HFFc6 (cell line): ENCODE results near the gene C2orf42. TPM values are rescaled to one million over a fixed set of nuclear protein-coding genes. Genes with fewer than 3 reads are reported as not detected.
"Not testable (repeated sequence)": the region's sequence is repeated elsewhere in the genome, so short reads cannot be mapped to it uniquely, and the experiment has no call there.

Experiments used
- DNase-seq: peaks from one replicate; pipeline ENCODE4 v3.0.0-alpha.2; 2018
- H3K27ac Mint-ChIP-seq: 2 replicates; pipeline ENCODE4 v1.8.0; 2020; ENCODE audit warnings: mild to moderate bottlenecking, mixed read lengths
- H3K27me3 Mint-ChIP-seq: 2 replicates; pipeline ENCODE4 v1.8.0; 2021; ENCODE audit warnings: mild to moderate bottlenecking, moderate library complexity, mixed read lengths; ENCODE audit not compliant: insufficient read depth
- H3K36me3 Mint-ChIP-seq: 2 replicates; pipeline ENCODE4 v1.8.0; 2021; ENCODE audit warnings: low read depth, mixed read lengths
- H3K4me1 Mint-ChIP-seq: 2 replicates; pipeline ENCODE4 v1.8.0; 2020; ENCODE audit warnings: low read depth, mixed read lengths
- H3K4me3 Mint-ChIP-seq: 2 replicates; pipeline ENCODE4 v1.8.0; 2020; ENCODE audit warnings: mild to moderate bottlenecking, moderate library complexity, mixed read lengths
- H3K9me3 Mint-ChIP-seq: 2 replicates; pipeline ENCODE4 v1.8.0; 2020; ENCODE audit warnings: mild to moderate bottlenecking, mixed read lengths
- CTCF ChIP-seq: fragments of 200-600 bp; sonication (generic); IDR thresholded peaks from 2 replicates; pipeline ENCODE4 v1.5.0; 2021; ENCODE audit warnings: antibody characterized with exemption, mild to moderate bottlenecking
- total RNA-seq, 6 experiments: library from RNA; stranded (reverse); fragmentation: NEBNext Ultra II Directional; extraction: Animal tissue kit (Norgen Biotek cat#: 25700); gene quantifications; 2 replicates in 1 of 6; 3 replicates in 5 of 6; pipeline ENCODE4 v1.2.3, GENCODE V29; 2021

Gene C2orf42
- total RNA-seq, 6 experiments from 2014 or later, result 10.0 to 17.8 (median 14.7) TPM

- no peak for DNase-seq
- H3K27me3 Mint-ChIP-seq, result peaks cover 6% of the 10 kb centered on the region
- H3K4me1 Mint-ChIP-seq, result peaks cover 21% of the 10 kb centered on the region
- H3K27ac Mint-ChIP-seq, result no peak overlapping the region
- no peaks in the 10 kb centered on the region for H3K9me3 Mint-ChIP-seq
- no peaks in the 10 kb centered on the region; the same call in 1 of the 2 replicates for H3K36me3 Mint-ChIP-seq
- no peak for TF ChIP-seq CTCF
- no peak overlapping the region for H3K4me3 Mint-ChIP-seq
Observed at GRCh38 chr2:70192516-70192915, 1.7 kb upstream of the C2orf42 start.

GRCh38 chr2:70191244-70191735 lies 471 bp upstream of the C2orf42 start:
- TF ChIP-seq CTCF, result no peak
- Mint-ChIP-seq H3K4me1 (peaks cover 21% of the 10 kb centered on the region), H3K9me3 (no peaks in the 10 kb centered on the region), H3K27me3 (peaks cover 6% of the 10 kb centered on the region), H3K36me3 (no peaks in the 10 kb centered on the region; the same call in 1 of the 2 replicates), H3K4me3 (peak overlapping the region; percentile 93), H3K27ac (peak overlapping the region; percentile 100)
- DNase-seq, result no peak

- Mint-ChIP-seq H3K27me3 (peaks cover 3% of the 10 kb centered on the region), H3K27ac (no peak overlapping the region; the same call in 1 of the 2 replicates), H3K36me3 (no peaks in the 10 kb centered on the region; the same call in 1 of the 2 replicates), H3K4me3 (peak overlapping the region; percentile 46), H3K4me1 (peaks cover 21% of the 10 kb centered on the region), H3K9me3 (no peaks in the 10 kb centered on the region)
- no peak for TF ChIP-seq CTCF
- DNase-seq, result no peak
Observed at GRCh38 chr2:70188460-70188859, 2.4 kb downstream of the C2orf42 start.

GRCh38 chr2:70187170-70187569 lies 3.6 kb downstream of the C2orf42 start:
- not testable (repeated sequence) for H3K4me3 Mint-ChIP-seq, H3K9me3 Mint-ChIP-seq, H3K27me3 Mint-ChIP-seq, H3K36me3 Mint-ChIP-seq, DNase-seq, H3K27ac Mint-ChIP-seq
- peaks cover 21% of the 10 kb centered on the region for H3K4me1 Mint-ChIP-seq

- DNase-seq, result no peak
- H3K4me3 Mint-ChIP-seq, result no peak overlapping the region
- no peak overlapping the region for H3K27ac Mint-ChIP-seq
- no peak for TF ChIP-seq CTCF
- no peaks in the 10 kb centered on the region for H3K27me3 Mint-ChIP-seq
- H3K4me1 Mint-ChIP-seq, result peaks cover 9% of the 10 kb centered on the region
- H3K9me3 Mint-ChIP-seq, result no peaks in the 10 kb centered on the region
- H3K36me3 Mint-ChIP-seq, result peaks cover 14% of the 10 kb centered on the region; the same call in 1 of the 2 replicates
Observed at GRCh38 chr2:70182689-70183088, 8.1 kb downstream of the C2orf42 start.

GRCh38 chr2:70181363-70181956 lies 9.4 kb downstream of the C2orf42 start:
- H3K9me3 Mint-ChIP-seq, result no peaks in the 10 kb centered on the region
- peak overlapping the region; percentile 32; the same call in 1 of the 2 replicates for H3K27ac Mint-ChIP-seq
- H3K36me3 Mint-ChIP-seq, result peaks cover 14% of the 10 kb centered on the region; the same call in 1 of the 2 replicates
- DNase-seq, result no peak
- no peaks in the 10 kb centered on the region for H3K27me3 Mint-ChIP-seq
- peaks cover 9% of the 10 kb centered on the region for H3K4me1 Mint-ChIP-seq
- no peak overlapping the region for H3K4me3 Mint-ChIP-seq
- no peak for TF ChIP-seq CTCF
